HepG2 (cell line): ENCODE measurements around the gene L3MBTL4. TPM values are rescaled to one million over a fixed set of nuclear protein-coding genes. Genes with fewer than 3 reads are reported as not detected.

Source experiments
- ATAC-seq: fragments of 200-7000 bp; cut with Tn5 transposase; 3 replicates; pipeline ENCODE4 v1.9.1; 2020; ENCODE audit warnings: mild to moderate bottlenecking, moderate library complexity
- BruUV-seq: library from RNA; stranded (reverse); fragments of 400-500 nt; replicated peaks from 2 replicates; lab custom pipeline; 2021; lab: Mats Ljungman, UMichigan
- CTCF ChIA-PET: fragments of 300-600 bp; formaldehyde crosslinking; extraction: SDS; loops from one replicate; lab custom pipeline; 2021; ENCODE audit warnings: low total read pairs, inconsistent platforms, low intra/inter-chr PET ratio; lab: Yijun Ruan, JAX
- POLR2A ChIA-PET: fragments of 350-600 bp; sonication (Branson Sonifier 250); formaldehyde crosslinking; loops from one replicate; lab custom pipeline; 2020; ENCODE audit warnings: antibody characterized with exemption, inconsistent platforms; lab: Yijun Ruan, JAX
- DNase-seq: peaks from one replicate; pipeline ENCODE4 v3.0.0-alpha.2; 2015; ENCODE audit warnings: low spot score
- FAIRE-seq: peaks from 3 replicates; lab custom pipeline; 2011; peaks lifted over from hg19 to GRCh38; lab: Jason Lieb, UNC
- H2AFZ ChIP-seq: one replicate; pipeline ENCODE4 v1.6.1; 2011; ENCODE audit warnings: low read length, inconsistent platforms
- H3K27ac ChIP-seq: fragments of 300-600 bp; 3 replicates; pipeline ENCODE4 v1.8.0; 2011; ENCODE audit warnings: mixed run types, mild to moderate bottlenecking, mixed read lengths, low read length, inconsistent platforms; ENCODE audit not compliant: insufficient read depth; ENCODE audit errors: extremely low read length
- H3K27me3 ChIP-seq, 2 experiments: fragments of 200-600 bp in 1 of 2; 2 replicates in 1 of 2; 3 replicates in 1 of 2; pipeline versions ENCODE4 v1.6.0 to v1.8.0; 2011; ENCODE audit warnings: low read length in 2 of 2, mild to moderate bottlenecking in 2 of 2, moderate library complexity in 2 of 2, inconsistent platforms in 1 of 2; ENCODE audit not compliant: insufficient read depth in 2 of 2, control insufficient read depth in 1 of 2
- H3K36me3 ChIP-seq, 2 experiments: fragments of 200-600 bp in 1 of 2; replicated peaks in 1 of 2; 2 replicates in 1 of 2; 3 replicates in 1 of 2; pipeline versions ENCODE4 v1.5.1 to v1.8.0; 2011; ENCODE audit warnings: low read length in 2 of 2, inconsistent platforms in 1 of 2; ENCODE audit not compliant: insufficient read depth in 2 of 2, control insufficient read depth in 1 of 2
- H3K4me1 ChIP-seq: 2 replicates; pipeline ENCODE4 v1.5.1; 2012; ENCODE audit warnings: low read length, inconsistent platforms; ENCODE audit not compliant: insufficient read depth
- H3K4me2 ChIP-seq: 2 replicates; pipeline ENCODE4 v1.6.0; 2011; ENCODE audit warnings: low read depth, low read length, inconsistent platforms
- H3K4me3 ChIP-seq, 3 experiments: fragments of 200-600 bp in 1 of 3; sonication (generic), shearing (Covaris generic) in 1 of 3; replicated peaks in 1 of 3; 2 replicates each; pipeline ENCODE4 v1.5.1; 2011 to 2016; ENCODE audit warnings: low read length in 3 of 3, inconsistent platforms in 2 of 3, low read depth in 2 of 3, mild to moderate bottlenecking in 2 of 3, control low read depth in 1 of 3, mixed read lengths in 1 of 3; ENCODE audit not compliant: insufficient read depth in 1 of 3
- H3K79me2 ChIP-seq: one replicate; pipeline ENCODE4 v1.6.1; 2011; ENCODE audit warnings: low read length, inconsistent platforms; ENCODE audit not compliant: insufficient read depth
- H3K9ac ChIP-seq: 2 replicates; pipeline ENCODE4 v1.6.0; 2011; ENCODE audit warnings: mild to moderate bottlenecking, low read depth, low read length, inconsistent platforms; ENCODE audit not compliant: insufficient read depth
- H3K9me3 ChIP-seq: 2 replicates; pipeline ENCODE4 v1.5.1; 2012; ENCODE audit warnings: mild to moderate bottlenecking, low read length
- H4K20me1 ChIP-seq: 2 replicates; pipeline ENCODE4 v1.6.0; 2011; ENCODE audit warnings: inconsistent platforms, mild to moderate bottlenecking, low read length, moderate library complexity; ENCODE audit not compliant: insufficient read depth
- CEBPG ChIP-seq: IDR thresholded peaks from 2 replicates; pipeline ENCODE4 v1.6.1; 2016
- PPARG ChIP-seq: conservative IDR thresholded peaks from 2 replicates; pipeline ENCODE4 v1.6.1; 2016; ENCODE audit warnings: missing biosample characterization, missing genetic modification reagents
- SP140L ChIP-seq: sonication (generic); formaldehyde crosslinking; IDR thresholded peaks from 2 replicates; pipeline ENCODE4 v1.4.0; 2020; ENCODE audit warnings: missing genetic modification reagents, borderline replicate concordance
- ZNF263 ChIP-seq: sonication (generic); formaldehyde crosslinking; IDR thresholded peaks from 2 replicates; pipeline ENCODE4 v1.4.0; 2020; ENCODE audit warnings: missing genetic modification reagents
- ZNF460 ChIP-seq: sonication (generic); formaldehyde crosslinking; IDR thresholded peaks from 2 replicates; pipeline ENCODE4 v1.5.1; 2020; ENCODE audit warnings: missing genetic modification reagents, mild to moderate bottlenecking, borderline replicate concordance
- WGBS: methylation state at CpG from one replicate; pipeline ENCODE4 v1.1.6; 2017; ENCODE audit warnings: low lambda C conversion rate; 5-methylcytosine and 5-hydroxymethylcytosine counted together
- in situ Hi-C: cut with HindIII; loops from 2 replicates; pipeline ENCODE4 v1.10.0; 2017; ENCODE audit warnings: low pct_unique_long_range_greater_than_20kb; ENCODE audit not compliant: extremely low pct_ligation_motif_present
- intact Hi-C: fragments of 100-400 bp; cut with micrococcal nuclease; formaldehyde crosslinking; loops from one replicate; pipeline ENCODE4 v1.10.0; 2022; ENCODE audit not compliant: unreplicated experiment
- polyA plus RNA-seq, 8 experiments: library from polyadenylated mRNA; depleted of rRNA in 3 of 8; stranded (reverse) in 7 of 8; unstranded in 1 of 8; fragments of >200 nt; fragmentation: Illumina TruSeq in 4 of 8; extraction: Trizol in 4 of 8; gene quantifications; 2 replicates each; pipeline versions ENCODE4 v1.2.1 to v1.2.3, GENCODE V29; 2011 to 2016; ENCODE audit warnings: low read depth in 4 of 8, missing spikeins in 1 of 8, mixed read lengths in 1 of 8; ENCODE audit not compliant: insufficient read depth in 1 of 8
- total RNA-seq, 5 experiments: library from RNA; depleted of rRNA; stranded (reverse); fragments of >200 nt; fragmentation: Illumina TruSeq; extraction: Trizol; gene quantifications; 2 replicates each; pipeline ENCODE4 v1.2.3, GENCODE V29; 2016; ENCODE audit warnings: low read depth in 1 of 5
- TF ChIP-seq, protein P1 (sequence below): sonication (generic); formaldehyde crosslinking; IDR thresholded peaks from 2 replicates; pipeline ENCODE4 v1.4.0; 2020; ENCODE audit warnings: mild to moderate bottlenecking, missing genetic modification reagents
- TF ChIP-seq, protein P2 (sequence below): sonication (generic); formaldehyde crosslinking; conservative IDR thresholded peaks from 2 replicates; pipeline ENCODE4 v1.4.0; 2020; ENCODE audit warnings: missing genetic modification reagents

The L3MBTL4 gene
- total and polyA plus RNA-seq, 2 of the 13 experiments (the other 11 are each of a cell fraction or from before 2014, with no cell fraction given), result 10.8 to 13.3 TPM

DNA sequence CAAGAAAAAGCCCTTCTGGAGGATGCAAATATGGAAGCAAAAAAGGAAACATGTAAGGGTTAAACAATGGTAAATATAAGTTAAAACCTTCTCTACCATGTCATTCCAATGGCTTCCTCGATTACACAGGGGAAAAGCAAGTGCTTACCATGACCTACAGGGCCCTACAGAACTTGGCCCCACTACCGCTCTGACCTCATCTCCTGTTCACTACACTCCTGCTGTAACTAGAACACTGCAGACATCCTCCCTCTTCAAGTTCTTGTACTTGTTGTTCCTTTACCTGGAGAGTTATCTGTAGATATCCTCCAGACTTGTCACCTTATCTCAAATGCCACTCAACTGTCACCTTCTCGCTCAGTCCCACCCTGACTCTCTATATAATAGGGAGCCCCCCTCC, 194.6 kb downstream of the L3MBTL4 start:
- no peaks in the 10 kb centered on the region for H3K4me1 ChIP-seq
- CTCF ChIA-PET, result no interaction called here
- no peaks in the 10 kb centered on the region for H4K20me1 ChIP-seq
- no TSS peak for BruUV-seq
- no peak overlapping the region for H3K9ac ChIP-seq
- TF ChIP-seq CEBPG (CRISPR knock-in tag) (no peak), ZNF263 (CRISPR knock-in tag) (no peak), PPARG (no peak), ZNF460 (no peak), SP140L (no peak)
- TF ChIP-seq, protein P1, sequence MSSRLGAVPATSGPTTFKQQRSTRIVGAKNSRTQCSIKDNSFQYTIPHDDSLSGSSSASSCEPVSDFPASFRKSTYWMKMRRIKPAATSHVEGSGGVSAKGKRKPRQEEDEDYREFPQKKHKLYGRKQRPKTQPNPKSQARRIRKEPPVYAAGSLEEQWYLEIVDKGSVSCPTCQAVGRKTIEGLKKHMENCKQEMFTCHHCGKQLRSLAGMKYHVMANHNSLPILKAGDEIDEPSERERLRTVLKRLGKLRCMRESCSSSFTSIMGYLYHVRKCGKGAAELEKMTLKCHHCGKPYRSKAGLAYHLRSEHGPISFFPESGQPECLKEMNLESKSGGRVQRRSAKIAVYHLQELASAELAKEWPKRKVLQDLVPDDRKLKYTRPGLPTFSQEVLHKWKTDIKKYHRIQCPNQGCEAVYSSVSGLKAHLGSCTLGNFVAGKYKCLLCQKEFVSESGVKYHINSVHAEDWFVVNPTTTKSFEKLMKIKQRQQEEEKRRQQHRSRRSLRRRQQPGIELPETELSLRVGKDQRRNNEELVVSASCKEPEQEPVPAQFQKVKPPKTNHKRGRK (CRISPR knock-in tag), result no peak
- TF ChIP-seq, protein P2, sequence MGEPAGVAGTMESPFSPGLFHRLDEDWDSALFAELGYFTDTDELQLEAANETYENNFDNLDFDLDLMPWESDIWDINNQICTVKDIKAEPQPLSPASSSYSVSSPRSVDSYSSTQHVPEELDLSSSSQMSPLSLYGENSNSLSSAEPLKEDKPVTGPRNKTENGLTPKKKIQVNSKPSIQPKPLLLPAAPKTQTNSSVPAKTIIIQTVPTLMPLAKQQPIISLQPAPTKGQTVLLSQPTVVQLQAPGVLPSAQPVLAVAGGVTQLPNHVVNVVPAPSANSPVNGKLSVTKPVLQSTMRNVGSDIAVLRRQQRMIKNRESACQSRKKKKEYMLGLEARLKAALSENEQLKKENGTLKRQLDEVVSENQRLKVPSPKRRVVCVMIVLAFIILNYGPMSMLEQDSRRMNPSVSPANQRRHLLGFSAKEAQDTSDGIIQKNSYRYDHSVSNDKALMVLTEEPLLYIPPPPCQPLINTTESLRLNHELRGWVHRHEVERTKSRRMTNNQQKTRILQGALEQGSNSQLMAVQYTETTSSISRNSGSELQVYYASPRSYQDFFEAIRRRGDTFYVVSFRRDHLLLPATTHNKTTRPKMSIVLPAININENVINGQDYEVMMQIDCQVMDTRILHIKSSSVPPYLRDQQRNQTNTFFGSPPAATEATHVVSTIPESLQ, result no peak
- TF ChIP-seq, all 625 proteins: peak for 0
- FAIRE-seq (no peak), DNase-seq (no peak), ATAC-seq (no peak)
- Histone ChIP-seq H2AFZ (no peak overlapping the region), H3K9me3 (no peaks in the 10 kb centered on the region), H3K4me3 (no peak overlapping the region), H3K27me3 (no peaks in the 10 kb centered on the region), H3K79me2 (no peaks in the 10 kb centered on the region), H3K4me2 (no peak overlapping the region), H3K27ac (no peak overlapping the region), H3K36me3 (peaks cover 4 to 11% of the 10 kb centered on the region in 2 experiments; a peak in 3 of 5 replicates)
- intact Hi-C loops (no loop called here), in situ Hi-C loops (no loop called here)
- POLR2A ChIA-PET, result no interaction called here
- 90% methylated on average over 3 of the region's 3 CpGs for WGBS
